SU-DHL-6 (cell line): Measurements from ENCODE around the gene HLF.

Experiments used
- H2AFZ ChIP-seq: fragments of 200-600 bp; sonication (generic); 2 replicates; pipeline ENCODE4 v1.6.1; 2014; ENCODE audit warnings: low read depth, mild to moderate bottlenecking, moderate library complexity, mixed read lengths, antibody characterized with exemption, low read length; ENCODE audit not compliant: severe bottlenecking
- H3F3A ChIP-seq: fragments of 200-600 bp; shearing (Covaris generic); 2 replicates; pipeline ENCODE4 v1.6.0; 2016; ENCODE audit warnings: antibody characterized with exemption, mild to moderate bottlenecking; ENCODE audit not compliant: insufficient read depth
- H3K27ac ChIP-seq: fragments of 200-600 bp; sonication (generic); 2 replicates; pipeline ENCODE4 v1.5.1; 2016; ENCODE audit warnings: low read depth, mild to moderate bottlenecking, low read length, moderate library complexity, mixed read lengths
- H3K27me3 ChIP-seq: fragments of 200-600 bp; sonication (generic), shearing (Covaris generic); 2 replicates; pipeline ENCODE4 v1.6.0; 2014; ENCODE audit warnings: mild to moderate bottlenecking, low read length
- H3K36me3 ChIP-seq: fragments of 200-600 bp; sonication (generic); 2 replicates; pipeline ENCODE4 v1.6.1; 2014; ENCODE audit warnings: mild to moderate bottlenecking, low read length, mixed read lengths
- H3K4me2 ChIP-seq: fragments of 300-600, 200-600 bp; shearing (Covaris generic), sonication (generic); 2 replicates; pipeline ENCODE4 v1.6.0; 2014; ENCODE audit warnings: low read length, low read depth, mild to moderate bottlenecking; ENCODE audit not compliant: poor library complexity, severe bottlenecking
- H3K4me3 ChIP-seq: fragments of 200-600 bp; sonication (generic); 2 replicates; pipeline ENCODE4 v1.5.1; 2014; ENCODE audit warnings: antibody characterized with exemption, low read length, mild to moderate bottlenecking, mixed read lengths; ENCODE audit not compliant: insufficient read depth, poor library complexity, severe bottlenecking
- H3K79me2 ChIP-seq: fragments of 200-600 bp; sonication (generic); 2 replicates; pipeline ENCODE4 v1.6.1; 2014; ENCODE audit warnings: mild to moderate bottlenecking, low read length, moderate library complexity; ENCODE audit not compliant: insufficient read depth
- H3K9ac ChIP-seq: fragments of 200-600 bp; sonication (generic); 2 replicates; pipeline ENCODE4 v1.7.0; 2014; ENCODE audit warnings: mild to moderate bottlenecking, low read length
- H3K9me2 ChIP-seq: fragments of 200-600 bp; sonication (generic); replicated peaks from 2 replicates; pipeline ENCODE4 v1.6.1; 2014; ENCODE audit warnings: low read length; ENCODE audit not compliant: insufficient read depth
- H3K9me3 ChIP-seq: fragments of 200-600 bp; sonication (generic); 2 replicates; pipeline ENCODE4 v1.6.1; 2014; ENCODE audit warnings: low read length, mixed read lengths; ENCODE audit not compliant: insufficient read depth
- H4K20me1 ChIP-seq: fragments of 200-600 bp; sonication (generic); 2 replicates; pipeline ENCODE4 v1.6.1; 2014; ENCODE audit warnings: low read depth, mild to moderate bottlenecking, antibody characterized with exemption, low read length, moderate library complexity, mixed read lengths
- EZH2phosphoT487 ChIP-seq: fragments of 200-600 bp; sonication (generic), shearing (Covaris generic); conservative IDR thresholded peaks from 2 replicates; pipeline ENCODE4 v1.6.1; 2018; ENCODE audit warnings: mild to moderate bottlenecking, antibody characterized with exemption, low read length, moderate library complexity, mixed read lengths
- TF ChIP-seq, protein P1 (sequence below): fragments of 200-600 bp; sonication (generic); IDR thresholded peaks from one replicate; pipeline ENCODE4 v1.5.1; 2017; ENCODE audit warnings: antibody characterized with exemption, mild to moderate bottlenecking, low read length, moderate library complexity; ENCODE audit not compliant: insufficient read depth, poor library complexity, severe bottlenecking

HLF gene

DNA sequence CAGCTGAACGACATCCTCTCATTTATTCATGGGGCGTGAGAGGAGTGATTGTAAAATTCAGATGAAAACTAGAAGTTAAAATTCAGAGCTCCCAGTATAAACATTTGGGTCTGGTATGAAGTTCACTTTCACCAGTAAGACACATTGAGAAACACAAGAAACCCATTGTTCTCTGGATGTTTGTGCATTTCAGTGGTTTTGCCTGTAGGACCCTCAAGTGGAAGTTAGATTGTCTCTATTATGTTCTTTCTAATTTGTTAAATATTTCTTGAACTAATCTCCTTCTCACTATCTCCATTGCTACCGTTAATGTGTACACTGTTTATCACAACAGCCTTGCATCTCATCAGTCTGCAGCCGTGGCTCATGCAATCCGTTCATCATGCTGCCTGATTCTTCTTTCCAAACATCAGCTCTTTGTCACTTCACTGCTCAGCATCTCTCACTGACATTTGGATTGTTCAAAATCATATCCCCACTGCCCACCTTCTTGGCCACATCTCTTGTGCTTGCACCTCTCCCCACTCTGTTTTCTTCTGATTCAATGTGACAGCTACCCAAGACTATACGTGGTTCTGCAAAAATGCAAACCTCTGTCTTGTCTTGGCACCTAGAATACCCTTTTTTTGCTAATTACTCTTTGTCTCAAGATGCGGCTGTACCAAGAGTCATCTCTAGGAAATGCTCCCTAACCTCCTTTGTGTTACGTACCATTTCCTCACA is 49.5 kb downstream of the HLF start:
- H3K9ac ChIP-seq: no peak overlapping the region
- no peak overlapping the region for H3K4me2 ChIP-seq
- H3K27ac ChIP-seq: no peak overlapping the region
- no peaks in the 10 kb centered on the region for H3K79me2 ChIP-seq
- no peaks in the 10 kb centered on the region for H4K20me1 ChIP-seq
- H3K36me3 ChIP-seq: no peaks in the 10 kb centered on the region
- H3K4me3 ChIP-seq: no peak overlapping the region
- no peaks in the 10 kb centered on the region for H3K9me3 ChIP-seq
- TF ChIP-seq, protein P1, sequence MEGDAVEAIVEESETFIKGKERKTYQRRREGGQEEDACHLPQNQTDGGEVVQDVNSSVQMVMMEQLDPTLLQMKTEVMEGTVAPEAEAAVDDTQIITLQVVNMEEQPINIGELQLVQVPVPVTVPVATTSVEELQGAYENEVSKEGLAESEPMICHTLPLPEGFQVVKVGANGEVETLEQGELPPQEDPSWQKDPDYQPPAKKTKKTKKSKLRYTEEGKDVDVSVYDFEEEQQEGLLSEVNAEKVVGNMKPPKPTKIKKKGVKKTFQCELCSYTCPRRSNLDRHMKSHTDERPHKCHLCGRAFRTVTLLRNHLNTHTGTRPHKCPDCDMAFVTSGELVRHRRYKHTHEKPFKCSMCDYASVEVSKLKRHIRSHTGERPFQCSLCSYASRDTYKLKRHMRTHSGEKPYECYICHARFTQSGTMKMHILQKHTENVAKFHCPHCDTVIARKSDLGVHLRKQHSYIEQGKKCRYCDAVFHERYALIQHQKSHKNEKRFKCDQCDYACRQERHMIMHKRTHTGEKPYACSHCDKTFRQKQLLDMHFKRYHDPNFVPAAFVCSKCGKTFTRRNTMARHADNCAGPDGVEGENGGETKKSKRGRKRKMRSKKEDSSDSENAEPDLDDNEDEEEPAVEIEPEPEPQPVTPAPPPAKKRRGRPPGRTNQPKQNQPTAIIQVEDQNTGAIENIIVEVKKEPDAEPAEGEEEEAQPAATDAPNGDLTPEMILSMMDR: no peak
- no peak for TF ChIP-seq EZH2phosphoT487
- H3K9me2 ChIP-seq: no peaks in the 10 kb centered on the region
- H2AFZ ChIP-seq: no peak overlapping the region
- no peaks in the 10 kb centered on the region for H3K27me3 ChIP-seq
- no peaks in the 10 kb centered on the region for H3F3A ChIP-seq

DNA sequence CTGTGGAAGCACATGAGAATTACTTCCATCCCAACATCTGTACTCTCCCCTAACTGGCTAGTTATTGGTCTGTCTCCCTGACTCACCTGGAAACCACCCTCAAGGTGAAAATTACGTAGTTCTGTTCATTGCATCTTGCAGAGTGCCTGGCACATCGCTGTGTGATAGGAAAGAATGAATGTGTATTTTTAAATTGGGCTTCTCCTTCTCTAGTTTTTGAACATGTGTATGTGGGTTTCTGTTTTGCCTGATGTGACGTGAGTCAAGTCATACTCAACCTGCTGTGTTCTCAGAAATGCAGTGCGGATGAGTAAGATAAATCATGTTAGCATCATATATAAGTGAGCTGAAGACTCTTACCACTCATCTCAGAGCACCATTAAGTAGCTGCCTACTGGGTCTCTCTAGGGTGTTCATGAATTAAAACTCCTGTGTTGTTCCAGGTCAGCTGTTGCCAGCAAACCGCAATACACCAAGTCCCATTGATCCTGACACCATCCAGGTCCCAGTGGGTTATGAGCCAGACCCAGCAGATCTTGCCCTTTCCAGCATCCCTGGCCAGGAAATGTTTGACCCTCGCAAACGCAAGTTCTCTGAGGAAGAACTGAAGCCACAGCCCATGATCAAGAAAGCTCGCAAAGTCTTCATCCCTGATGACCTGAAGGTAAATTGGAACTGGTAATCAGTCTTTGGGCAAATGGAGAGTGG is 50.2 kb downstream of the HLF start:
- H3K79me2 ChIP-seq: no peaks in the 10 kb centered on the region
- no peak overlapping the region for H3K4me2 ChIP-seq
- H3K27me3 ChIP-seq: no peaks in the 10 kb centered on the region
- H3K9ac ChIP-seq: no peak overlapping the region
- H3F3A ChIP-seq: no peaks in the 10 kb centered on the region
- H3K9me2 ChIP-seq: no peaks in the 10 kb centered on the region
- no peaks in the 10 kb centered on the region for H3K36me3 ChIP-seq
- H4K20me1 ChIP-seq: no peaks in the 10 kb centered on the region
- TF ChIP-seq EZH2phosphoT487: no peak
- TF ChIP-seq, protein P1: no peak
- H2AFZ ChIP-seq: no peak overlapping the region
- H3K27ac ChIP-seq: no peak overlapping the region
- H3K4me3 ChIP-seq: no peak overlapping the region
- no peaks in the 10 kb centered on the region for H3K9me3 ChIP-seq

DNA sequence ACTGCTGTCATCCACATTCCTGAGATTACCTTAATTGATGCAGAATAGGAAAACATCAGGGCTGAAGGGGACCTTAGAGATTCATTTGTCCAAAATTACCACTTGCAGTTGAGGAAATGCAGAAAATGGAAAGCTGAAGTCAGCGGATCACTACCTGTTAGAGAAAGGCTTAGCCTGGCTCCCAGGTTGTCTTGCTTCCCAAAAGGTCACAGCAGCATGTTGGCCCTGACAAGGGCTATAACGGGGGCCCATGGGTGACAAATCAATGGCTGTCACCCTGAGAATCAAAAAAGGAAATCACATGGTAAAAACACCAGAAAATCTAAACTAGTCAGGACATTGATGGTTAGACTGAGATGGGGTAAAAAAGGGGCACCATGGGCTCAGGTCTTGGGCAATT is 51.7 kb downstream of the HLF start:
- H3K27ac ChIP-seq: no peak overlapping the region
- no peaks in the 10 kb centered on the region for H4K20me1 ChIP-seq
- H3K79me2 ChIP-seq: no peaks in the 10 kb centered on the region
- TF ChIP-seq, protein P1: no peak
- TF ChIP-seq EZH2phosphoT487: no peak
- no peak overlapping the region for H2AFZ ChIP-seq
- H3K9ac ChIP-seq: no peak overlapping the region
- H3K36me3 ChIP-seq: no peaks in the 10 kb centered on the region
- H3K4me3 ChIP-seq: no peak overlapping the region
- H3K9me2 ChIP-seq: no peaks in the 10 kb centered on the region
- no peak overlapping the region for H3K4me2 ChIP-seq
- H3F3A ChIP-seq: no peaks in the 10 kb centered on the region
- H3K27me3 ChIP-seq: no peaks in the 10 kb centered on the region
- no peaks in the 10 kb centered on the region for H3K9me3 ChIP-seq
